WTC11 (cell line): ENCODE results near the gene CNTFR. TPM values are rescaled to one million over a fixed set of nuclear protein-coding genes. Genes with fewer than 3 reads are reported as not detected.

ENCODE experiments used
- ATAC-seq: fragments of 200-7000 bp; cut with Tn5 transposase; 2 replicates; pipeline ENCODE4 v1.10.0; 2021; ENCODE audit warnings: mild to moderate bottlenecking, moderate library complexity
- CTCF ChIA-PET: fragments of 300-600 bp; sonication (Branson Sonifier 250); formaldehyde crosslinking; loops from one replicate; lab custom pipeline; 2021; ENCODE audit warnings: antibody characterized with exemption; lab: Charles Lee
- POLR2A ChIA-PET: fragments of 350-600 bp; sonication (Branson Sonifier 250); formaldehyde crosslinking; loops from one replicate; lab custom pipeline; 2021; ENCODE audit warnings: antibody characterized with exemption; lab: Charles Lee
- DNase-seq: peaks from one replicate; pipeline ENCODE4 v3.0.0; 2021; ENCODE audit warnings: low spot score
- H3K27ac Mint-ChIP-seq: 2 replicates; pipeline ENCODE4 v1.8.0; 2021; ENCODE audit warnings: mixed read lengths
- H3K27me3 Mint-ChIP-seq: 2 replicates; pipeline ENCODE4 v1.8.0; 2021; ENCODE audit warnings: low read depth, mild to moderate bottlenecking, moderate library complexity, mixed read lengths
- H3K36me3 Mint-ChIP-seq: 2 replicates; pipeline ENCODE4 v1.8.0; 2021; ENCODE audit warnings: mixed read lengths
- H3K4me1 Mint-ChIP-seq: 2 replicates; pipeline ENCODE4 v1.8.0; 2022; ENCODE audit warnings: mixed read lengths
- H3K4me3 Mint-ChIP-seq: 2 replicates; pipeline ENCODE4 v1.8.0; 2021; ENCODE audit warnings: mild to moderate bottlenecking, moderate library complexity, mixed read lengths
- H3K9me3 Mint-ChIP-seq: 2 replicates; pipeline ENCODE4 v1.8.0; 2021; ENCODE audit warnings: mixed read lengths
- AR ChIP-seq: fragments of 250-450 bp; sonication (Bioruptor Pico); IDR thresholded peaks from 2 replicates; pipeline ENCODE4 v1.9.0; 2021; ENCODE audit warnings: mild to moderate bottlenecking
- CREM ChIP-seq: sonication (generic); formaldehyde crosslinking; IDR thresholded peaks from 2 replicates; pipeline ENCODE4 v1.8.1; 2022; ENCODE audit warnings: mild to moderate bottlenecking, missing genetic modification reagents, moderate library complexity
- E2F1 ChIP-seq: sonication (generic); formaldehyde crosslinking; IDR thresholded peaks from 2 replicates; pipeline ENCODE4 v1.8.0; 2022; ENCODE audit warnings: mild to moderate bottlenecking, missing genetic modification reagents
- ELF4 ChIP-seq: sonication (generic); formaldehyde crosslinking; IDR thresholded peaks from 2 replicates; pipeline ENCODE4 v1.8.1; 2022; ENCODE audit warnings: low read depth, mild to moderate bottlenecking, moderate library complexity, missing genetic modification reagents
- EMX1 ChIP-seq: fragments of 250-450 bp; sonication (Bioruptor Pico); IDR thresholded peaks from 2 replicates; pipeline ENCODE4 v1.8.0; 2021; ENCODE audit warnings: mild to moderate bottlenecking
- ETV6 ChIP-seq: sonication (generic); formaldehyde crosslinking; IDR thresholded peaks from 2 replicates; pipeline ENCODE4 v1.8.1; 2022; ENCODE audit warnings: mild to moderate bottlenecking, missing genetic modification reagents
- FOXP4 ChIP-seq: sonication (generic); formaldehyde crosslinking; IDR thresholded peaks from 2 replicates; pipeline ENCODE4 v1.8.0; 2022; ENCODE audit warnings: mild to moderate bottlenecking, missing genetic modification reagents
- GRHL2 ChIP-seq: fragments of 250-450 bp; sonication (Bioruptor Pico); IDR thresholded peaks from 2 replicates; pipeline ENCODE4 v1.8.0; 2022; ENCODE audit warnings: mild to moderate bottlenecking, moderate library complexity; ENCODE audit not compliant: insufficient replicate concordance, severe bottlenecking
- JUN ChIP-seq: sonication (generic); formaldehyde crosslinking; IDR thresholded peaks from 2 replicates; pipeline ENCODE4 v1.8.0; 2023; ENCODE audit warnings: mild to moderate bottlenecking, missing genetic modification reagents
- KAT7 ChIP-seq: sonication (generic); formaldehyde crosslinking; IDR thresholded peaks from 2 replicates; pipeline ENCODE4 v1.8.1; 2023; ENCODE audit warnings: missing genetic modification reagents, mild to moderate bottlenecking, borderline replicate concordance
- MXD4 ChIP-seq: fragments of 250-450 bp; sonication (Bioruptor Pico); IDR thresholded peaks from 2 replicates; pipeline ENCODE4 v1.8.0; 2021; ENCODE audit warnings: mild to moderate bottlenecking, moderate library complexity, borderline replicate concordance
- MYBL2 ChIP-seq: sonication (generic); formaldehyde crosslinking; IDR thresholded peaks from 2 replicates; pipeline ENCODE4 v1.8.1; 2023; ENCODE audit warnings: mild to moderate bottlenecking, moderate library complexity, missing genetic modification reagents
- PRRX2 ChIP-seq: fragments of 250-450 bp; sonication (Bioruptor Pico); IDR thresholded peaks from 2 replicates; pipeline ENCODE4 v1.8.0; 2021; ENCODE audit warnings: mild to moderate bottlenecking
- TCF7 ChIP-seq: sonication (generic); formaldehyde crosslinking; IDR thresholded peaks from 2 replicates; pipeline ENCODE4 v1.8.0; 2022; ENCODE audit warnings: mild to moderate bottlenecking, low read depth, missing genetic modification reagents, moderate library complexity
- TEAD1 ChIP-seq: sonication (generic); formaldehyde crosslinking; IDR thresholded peaks from 2 replicates; pipeline ENCODE4 v1.8.0; 2022; ENCODE audit warnings: mild to moderate bottlenecking, missing genetic modification reagents
- ZNF121 ChIP-seq: sonication (generic); formaldehyde crosslinking; IDR thresholded peaks from 2 replicates; pipeline ENCODE4 v1.8.0; 2023; ENCODE audit warnings: missing genetic modification reagents
- ZNF317 ChIP-seq: sonication (generic); formaldehyde crosslinking; IDR thresholded peaks from 2 replicates; pipeline ENCODE4 v1.8.1; 2023; ENCODE audit warnings: low read depth, mild to moderate bottlenecking, moderate library complexity, missing genetic modification reagents, borderline replicate concordance
- ZNF512 ChIP-seq: sonication (generic); formaldehyde crosslinking; IDR thresholded peaks from 2 replicates; pipeline ENCODE4 v1.8.1; 2022; ENCODE audit warnings: missing genetic modification reagents, borderline replicate concordance
- total RNA-seq: library from RNA; stranded (reverse); gene quantifications from 3 replicates; pipeline ENCODE4 v1.2.3, GENCODE V29; 2021

Gene CNTFR
- total RNA-seq, 1 experiment from 2014 or later = 18.0 TPM

GRCh38 chr9:34572628-34573027 lies 16.9 kb downstream of the CNTFR start (continued):
- TF ChIP-seq E2F1 (CRISPR knock-in tag) (no peak), TCF7 (CRISPR knock-in tag) (no peak)

DNA sequence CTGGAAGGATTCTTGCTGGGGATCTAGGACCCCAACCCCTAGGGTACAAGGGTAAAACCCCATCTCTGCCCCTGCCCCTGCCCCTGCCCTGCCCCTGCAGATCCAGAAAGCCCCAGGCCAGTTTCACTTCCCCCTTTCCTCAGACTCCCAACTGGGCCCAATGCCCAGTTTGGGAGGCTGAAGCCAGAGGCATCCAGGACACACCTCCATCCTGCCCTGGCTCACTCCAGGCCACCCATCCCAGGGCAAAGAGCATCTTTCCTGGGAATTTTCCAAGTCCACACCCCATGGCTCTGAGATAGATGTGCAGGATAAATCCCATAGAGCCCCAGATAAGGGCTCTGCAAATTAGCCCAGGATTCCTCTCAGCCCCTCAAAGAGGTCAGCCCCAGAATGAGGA lies 17.4 kb downstream of the CNTFR start:
- Mint-ChIP-seq H3K27me3 (peaks cover 17% of the 10 kb centered on the region), H3K9me3 (no peaks in the 10 kb centered on the region), H3K4me1 (peaks cover 33% of the 10 kb centered on the region), H3K36me3 (no peaks in the 10 kb centered on the region), H3K27ac (no peak overlapping the region), H3K4me3 (no peak overlapping the region)
- CTCF ChIA-PET = interaction anchor here (1.1 to 2.1 kb wide), 3 partner anchors 13 to 31 kb away, joined by 4 to 11 read pairs (median 8); no protein-coding TSS in a partner anchor
- POLR2A ChIA-PET = no interaction called here
- DNase-seq = no peak
- ATAC-seq = no peak
- no peak for TF ChIP-seq E2F1 (CRISPR knock-in tag)
- TF ChIP-seq FOXP4 (CRISPR knock-in tag) = no peak
- TF ChIP-seq MYBL2 = no peak
- TF ChIP-seq AR (CRISPR knock-in tag) = no peak

- Mint-ChIP-seq H3K4me1 (peaks cover 28% of the 10 kb centered on the region), H3K36me3 (no peaks in the 10 kb centered on the region), H3K27me3 (peaks cover 11% of the 10 kb centered on the region), H3K27ac (no peak overlapping the region), H3K9me3 (no peaks in the 10 kb centered on the region), H3K4me3 (no peak overlapping the region)
- POLR2A ChIA-PET = no interaction called here
- CTCF ChIA-PET = interaction anchor here (1.1 to 2.1 kb wide), 6 partner anchors 9 to 70 kb away, joined by 3 to 16 read pairs (median 8); no protein-coding TSS in a partner anchor
- ATAC-seq (no peak), DNase-seq (no peak)
- TF ChIP-seq ZNF317 (CRISPR knock-in tag) (no peak), GRHL2 (CRISPR knock-in tag) (no peak), ELF4 (CRISPR knock-in tag) (no peak), MXD4 (no peak), EMX1 (CRISPR knock-in tag) (no peak), TEAD1 (no peak), KAT7 (no peak)
- TF ChIP-seq, all 79 proteins: peak for 0
Observed at GRCh38 chr9:34571481-34571810, 18.1 kb downstream of the CNTFR start.

DNA sequence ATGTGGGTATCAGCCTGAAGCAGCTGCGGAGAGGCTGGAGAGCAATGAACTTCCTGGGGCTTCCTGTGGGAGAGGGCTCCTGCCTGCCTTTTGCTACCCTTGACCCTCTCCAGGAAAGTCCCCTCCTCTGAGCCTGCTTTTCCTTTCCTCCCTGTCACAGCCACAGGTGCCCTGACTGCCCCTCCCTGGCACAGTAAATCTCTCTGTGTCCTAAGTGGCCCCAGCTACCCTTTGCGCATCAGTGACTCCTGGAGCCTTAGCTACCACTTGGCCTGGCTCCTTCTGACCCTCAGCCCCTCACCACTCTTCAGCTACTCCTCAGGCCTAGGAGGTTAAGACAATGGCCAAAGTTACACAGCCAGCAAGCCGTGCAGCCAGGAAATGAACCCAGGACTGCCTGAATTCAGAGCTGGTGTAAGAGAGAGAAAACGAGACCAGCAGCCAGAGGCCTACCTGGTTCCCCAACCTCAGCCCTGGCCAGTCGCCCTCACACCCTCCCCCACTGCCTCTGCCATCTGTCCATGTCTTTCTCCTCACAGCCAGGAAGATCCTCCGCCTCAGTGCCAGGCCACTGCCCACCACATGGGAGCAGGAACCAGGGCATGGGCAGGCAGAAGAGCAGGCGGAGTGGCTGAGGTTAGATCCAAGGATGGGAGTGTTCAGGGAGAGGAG lies 18.6 kb downstream of the CNTFR start:
- POLR2A ChIA-PET = interaction anchor here (0.8 kb wide), 1 partner anchor 12 kb away, joined by 3 read pairs; no protein-coding TSS in a partner anchor
- no peak overlapping the region; the same call in 1 of the 2 replicates for H3K27ac Mint-ChIP-seq
- peaks cover 25% of the 10 kb centered on the region for H3K4me1 Mint-ChIP-seq
- H3K27me3 Mint-ChIP-seq = peaks cover 6% of the 10 kb centered on the region
- TF ChIP-seq JUN (CRISPR knock-in tag) (no peak), ETV6 (CRISPR knock-in tag) (no peak), CREM (CRISPR knock-in tag) (no peak), ZNF512 (no peak), ZNF121 (CRISPR knock-in tag) (no peak), PRRX2 (CRISPR knock-in tag) (no peak)
- no peaks in the 10 kb centered on the region for H3K9me3 Mint-ChIP-seq
- CTCF ChIA-PET = interaction anchor here (1.1 to 2.1 kb wide), 7 partner anchors 9 to 167 kb away, joined by 3 to 16 read pairs (median 7); no protein-coding TSS in a partner anchor
- H3K4me3 Mint-ChIP-seq = no peak overlapping the region
- H3K36me3 Mint-ChIP-seq = no peaks in the 10 kb centered on the region
- ATAC-seq (no peak; the same call in 1 of the 2 replicates), DNase-seq (no peak)
